Fibroblast of lung (primary cell): Measurements from ENCODE around the gene PRR14L. TPM values are rescaled to one million over a fixed set of nuclear protein-coding genes. Genes with fewer than 3 reads are reported as not detected.

Experiments
- DNase-seq, 2 donors: peaks; one replicate each; pipeline versions ENCODE4 v3.0.0 to v3.0.0-alpha.2; 2010; ENCODE audit warnings: low read depth in 2 of 2
- H2AFZ ChIP-seq: 2 replicates; pipeline ENCODE4 v1.5.1; 2012; ENCODE audit warnings: low read length, control low read depth, inconsistent platforms
- H3K27ac ChIP-seq: 2 replicates; pipeline ENCODE4 v1.5.1; 2011; ENCODE audit warnings: low read length, control low read depth; ENCODE audit not compliant: insufficient read depth
- H3K27me3 ChIP-seq: 2 replicates; pipeline ENCODE4 v1.5.1; 2011; ENCODE audit warnings: mild to moderate bottlenecking, low read length; ENCODE audit not compliant: control insufficient read depth, insufficient read depth
- H3K36me3 ChIP-seq: 2 replicates; pipeline ENCODE4 v1.5.1; 2011; ENCODE audit warnings: low read length; ENCODE audit not compliant: control insufficient read depth, insufficient read depth
- H3K4me1 ChIP-seq: 2 replicates; pipeline ENCODE4 v1.5.1; 2011; ENCODE audit warnings: low read length; ENCODE audit not compliant: control insufficient read depth, insufficient read depth; ENCODE audit errors: extremely low read depth
- H3K4me2 ChIP-seq: 2 replicates; pipeline ENCODE4 v1.5.1; 2011; ENCODE audit warnings: low read length, control low read depth; ENCODE audit not compliant: insufficient read depth; ENCODE audit errors: extremely low read depth
- H3K4me3 ChIP-seq, 4 experiments: fragments of 200-600 bp in 1 of 4; sonication (generic) in 1 of 4; replicated peaks in 1 of 4; 2 replicates each; pipeline ENCODE4 v1.5.1; 2011 to 2016; ENCODE audit warnings: low read length in 4 of 4, low read depth in 3 of 4, mild to moderate bottlenecking in 3 of 4, control low read depth in 2 of 4, inconsistent platforms in 1 of 4, mixed read lengths in 1 of 4; ENCODE audit not compliant: insufficient read depth in 1 of 4; ENCODE audit errors: control extremely low read depth in 1 of 4
- H3K79me2 ChIP-seq: 2 replicates; pipeline ENCODE4 v1.5.1; 2012; ENCODE audit warnings: mild to moderate bottlenecking, low read length, inconsistent platforms; ENCODE audit not compliant: control insufficient read depth, insufficient read depth
- H3K9ac ChIP-seq: 2 replicates; pipeline ENCODE4 v1.5.1; 2011; ENCODE audit warnings: mild to moderate bottlenecking, low read length, control low read depth; ENCODE audit not compliant: insufficient read depth
- H3K9me3 ChIP-seq: 2 replicates; pipeline ENCODE4 v1.5.1; 2012; ENCODE audit warnings: low read depth, low read length; ENCODE audit not compliant: control insufficient read depth, insufficient read depth
- H4K20me1 ChIP-seq: 2 replicates; pipeline ENCODE4 v1.5.1; 2011; ENCODE audit warnings: low read length; ENCODE audit not compliant: control insufficient read depth, insufficient read depth; ENCODE audit errors: extremely low read depth
- EZH2 ChIP-seq: IDR thresholded peaks from 2 replicates; pipeline ENCODE4 v1.5.1; 2012; ENCODE audit warnings: low read length, control low read depth, mild to moderate bottlenecking; ENCODE audit errors: missing control alignments
- polyA plus RNA-seq, 2 donors: library from polyadenylated mRNA; depleted of rRNA in 1 of 2; stranded (reverse) in 1 of 2; unstranded in 1 of 2; fragments of >200 nt; gene quantifications; 2 replicates each; pipeline ENCODE4 v1.2.1, GENCODE V29; 2011 to 2012; ENCODE audit warnings: missing spikeins in 1 of 2
- total RNA-seq: library from RNA; depleted of rRNA; stranded (reverse); fragments of >200 nt; gene quantifications from 2 replicates; pipeline ENCODE4 v1.2.1, GENCODE V29; 2014
- TF ChIP-seq, protein P1 (sequence below), 2 donors: IDR thresholded peaks in 1 of 2; conservative IDR thresholded peaks in 1 of 2; 1 replicate in 1 of 2; 2 replicates in 1 of 2; pipeline ENCODE4 v1.5.1; 2011 to 2012; ENCODE audit warnings: low read length in 2 of 2, control low read depth in 1 of 2, inconsistent platforms in 1 of 2, low read depth in 1 of 2, mild to moderate bottlenecking in 1 of 2

Gene PRR14L
- total and polyA plus RNA-seq, 2 donors (not counting 1 experiment from before 2014, with no cell fraction given), result 14.4 to 17.3 TPM

DNA sequence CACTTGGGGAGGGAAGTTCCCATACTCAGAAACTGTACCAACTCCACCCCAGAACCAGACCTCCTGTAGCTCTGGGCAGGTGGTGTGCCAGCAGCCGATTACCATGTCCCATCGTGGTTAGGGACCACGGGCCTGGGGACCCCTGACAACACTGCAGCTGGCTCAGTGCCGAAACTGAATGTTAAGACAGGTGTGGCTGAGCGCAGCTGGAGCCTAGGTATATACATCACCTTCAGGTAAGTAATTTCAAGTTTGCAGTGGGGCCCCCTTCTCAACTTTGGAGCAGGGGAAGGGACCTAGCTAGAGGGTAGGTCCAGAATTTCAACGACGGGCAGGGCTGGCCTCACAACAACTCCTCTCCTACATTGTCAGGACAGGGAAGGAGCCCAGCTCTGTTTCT, 67.2 kb downstream of the PRR14L start:
- peak overlapping the region; percentile 72 for H3K27ac ChIP-seq
- H3K9ac ChIP-seq, result no peak overlapping the region

DNA sequence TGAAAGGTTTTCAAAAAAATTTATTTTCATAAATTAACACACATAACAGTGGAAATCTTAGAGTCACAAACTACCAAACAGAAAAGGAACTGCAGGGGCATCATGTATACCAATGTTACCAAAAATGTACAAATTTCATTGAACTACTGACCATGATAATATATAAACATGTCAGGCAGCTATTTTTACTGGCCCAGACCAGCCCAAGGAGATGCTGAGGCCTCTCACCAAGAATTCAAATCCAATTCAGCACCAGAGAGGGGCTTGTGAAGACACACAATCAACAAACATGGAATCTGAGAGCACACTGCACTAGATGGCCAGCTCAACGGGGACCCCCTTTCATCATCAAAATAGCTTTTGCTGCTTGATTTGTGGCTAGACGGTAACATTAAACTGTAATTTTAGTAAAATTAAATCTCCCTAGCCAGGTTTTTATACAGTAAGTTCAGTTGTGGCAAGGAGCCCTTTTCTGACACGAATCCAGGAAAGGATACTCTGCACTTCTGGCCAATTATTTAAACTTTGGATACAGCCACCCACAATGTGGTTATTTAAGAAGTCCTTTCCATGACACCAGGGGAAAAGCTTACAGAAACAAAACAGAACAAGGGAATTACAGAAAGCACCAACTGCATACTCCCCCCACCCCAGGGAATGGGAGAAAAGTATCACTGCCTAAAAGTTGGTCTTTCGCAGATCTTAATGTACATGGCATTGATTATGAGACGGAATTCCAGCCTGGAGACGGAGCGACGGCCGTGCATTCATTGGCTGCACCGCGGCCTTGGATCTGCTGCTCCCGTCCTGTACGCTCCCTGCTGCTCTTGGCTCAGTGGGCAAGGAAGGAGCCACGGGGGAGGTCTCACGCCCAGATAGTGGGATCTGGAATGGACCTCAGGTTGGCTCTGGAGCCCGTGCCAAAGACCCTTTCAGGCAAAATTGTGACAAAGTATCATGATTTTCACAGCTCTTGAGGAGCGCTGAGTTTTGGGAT, 68.3 kb downstream of the PRR14L start:
- no peak for TF ChIP-seq EZH2
- TF ChIP-seq, protein P1, sequence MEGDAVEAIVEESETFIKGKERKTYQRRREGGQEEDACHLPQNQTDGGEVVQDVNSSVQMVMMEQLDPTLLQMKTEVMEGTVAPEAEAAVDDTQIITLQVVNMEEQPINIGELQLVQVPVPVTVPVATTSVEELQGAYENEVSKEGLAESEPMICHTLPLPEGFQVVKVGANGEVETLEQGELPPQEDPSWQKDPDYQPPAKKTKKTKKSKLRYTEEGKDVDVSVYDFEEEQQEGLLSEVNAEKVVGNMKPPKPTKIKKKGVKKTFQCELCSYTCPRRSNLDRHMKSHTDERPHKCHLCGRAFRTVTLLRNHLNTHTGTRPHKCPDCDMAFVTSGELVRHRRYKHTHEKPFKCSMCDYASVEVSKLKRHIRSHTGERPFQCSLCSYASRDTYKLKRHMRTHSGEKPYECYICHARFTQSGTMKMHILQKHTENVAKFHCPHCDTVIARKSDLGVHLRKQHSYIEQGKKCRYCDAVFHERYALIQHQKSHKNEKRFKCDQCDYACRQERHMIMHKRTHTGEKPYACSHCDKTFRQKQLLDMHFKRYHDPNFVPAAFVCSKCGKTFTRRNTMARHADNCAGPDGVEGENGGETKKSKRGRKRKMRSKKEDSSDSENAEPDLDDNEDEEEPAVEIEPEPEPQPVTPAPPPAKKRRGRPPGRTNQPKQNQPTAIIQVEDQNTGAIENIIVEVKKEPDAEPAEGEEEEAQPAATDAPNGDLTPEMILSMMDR (conservative IDR thresholded peaks at IDR 0.05 in 1 of 2, IDR thresholded peaks at IDR 0.05 in 1 of 2; ENCODE audit: low read depth in 1 of 2, low read length in 2 of 2), result no peak
- DNase-seq, result peak; percentile 47 to 88
- H4K20me1 ChIP-seq, result no peaks in the 10 kb centered on the region
- peak overlapping the region in 1 of 4 experiments; percentile 4 for H3K4me3 ChIP-seq
- H3K9me3 ChIP-seq, result no peaks in the 10 kb centered on the region
- no peak overlapping the region for H2AFZ ChIP-seq
- peak overlapping the region; percentile 1 for H3K4me2 ChIP-seq
- peaks cover 15% of the 10 kb centered on the region for H3K4me1 ChIP-seq
- peak overlapping the region; percentile 72 for H3K27ac ChIP-seq
- no peak overlapping the region for H3K9ac ChIP-seq
- H3K27me3 ChIP-seq, result no peaks in the 10 kb centered on the region
- H3K79me2 ChIP-seq, result no peaks in the 10 kb centered on the region
- H3K36me3 ChIP-seq, result peaks cover 10% of the 10 kb centered on the region

More for the DNA sequence above, 67.2 kb downstream of the PRR14L start:
- no peak for TF ChIP-seq EZH2
- TF ChIP-seq, protein P1 (conservative IDR thresholded peaks at IDR 0.05 in 1 of 2, IDR thresholded peaks at IDR 0.05 in 1 of 2; ENCODE audit: low read depth in 1 of 2, low read length in 2 of 2), result no peak
- Histone ChIP-seq H3K9me3 (no peaks in the 10 kb centered on the region), H3K79me2 (no peaks in the 10 kb centered on the region), H3K4me1 (peaks cover 15% of the 10 kb centered on the region), H2AFZ (no peak overlapping the region), H3K4me2 (no peak overlapping the region), H4K20me1 (no peaks in the 10 kb centered on the region), H3K4me3 (no peak overlapping the region), H3K36me3 (peaks cover 10% of the 10 kb centered on the region), H3K27me3 (no peaks in the 10 kb centered on the region)
- no peak for DNase-seq

DNA sequence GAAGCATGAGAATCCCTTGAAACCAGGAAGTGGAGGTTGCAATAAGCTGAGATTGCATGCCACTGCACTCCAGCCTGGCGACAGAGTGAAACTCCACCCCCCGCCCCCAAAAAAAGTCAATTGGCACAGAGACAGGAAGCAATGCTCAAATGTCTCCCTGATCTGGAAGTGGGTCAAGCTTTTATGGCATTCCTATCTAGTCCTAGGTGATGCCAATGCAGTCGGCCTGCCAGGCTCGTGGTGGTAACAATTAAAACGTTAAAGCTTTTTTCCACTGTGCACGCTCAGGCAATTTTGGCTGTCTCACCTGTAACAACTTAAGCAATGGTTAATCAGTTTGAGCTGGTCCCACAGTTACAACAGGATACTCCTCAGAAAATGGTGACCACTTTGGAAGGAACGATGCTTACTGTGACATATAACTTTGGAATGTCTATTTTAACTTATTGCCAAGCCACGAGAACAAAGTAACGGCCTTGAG, 69.0 kb downstream of the PRR14L start:
- TF ChIP-seq EZH2, result no peak
- TF ChIP-seq, protein P1 (conservative IDR thresholded peaks at IDR 0.05 in 1 of 2, IDR thresholded peaks at IDR 0.05 in 1 of 2; ENCODE audit: low read depth in 1 of 2, low read length in 2 of 2), result no peak
- H2AFZ ChIP-seq, result no peak overlapping the region
- H3K27ac ChIP-seq, result peak overlapping the region; percentile 72
- no peaks in the 10 kb centered on the region for H4K20me1 ChIP-seq
- DNase-seq, result peak; percentile 69 to 88
- H3K4me1 ChIP-seq, result peaks cover 15% of the 10 kb centered on the region
- H3K79me2 ChIP-seq, result no peaks in the 10 kb centered on the region
- H3K4me3 ChIP-seq, result no peak overlapping the region
- H3K27me3 ChIP-seq, result no peaks in the 10 kb centered on the region
- H3K9me3 ChIP-seq, result no peaks in the 10 kb centered on the region
- peak overlapping the region; percentile 62 for H3K4me2 ChIP-seq
- no peak overlapping the region for H3K9ac ChIP-seq
- H3K36me3 ChIP-seq, result peaks cover 10% of the 10 kb centered on the region
